GM12878 (cell line): ENCODE measurements around the gene LCA5. TPM values are rescaled to one million over a fixed set of nuclear protein-coding genes. Genes with fewer than 3 reads are reported as not detected.

Source experiments
- ATAC-seq: fragments of 200-7000 bp; cut with Tn5 transposase; 3 replicates; pipeline ENCODE4 v1.9.1; 2020; ENCODE audit warnings: mild to moderate bottlenecking, moderate library complexity
- BruUV-seq: library from RNA; stranded (reverse); fragments of 400-500 nt; replicated peaks from 2 replicates; lab custom pipeline; 2021; lab: Mats Ljungman, UMichigan
- CTCF ChIA-PET: fragments of 300-600 bp; sonication (Branson Sonifier 250); formaldehyde crosslinking; extraction: SDS; loops from one replicate; lab custom pipeline; 2021; ENCODE audit warnings: inconsistent platforms; lab: Yijun Ruan, JAX
- POLR2A ChIA-PET: fragments of 350-600 bp; formaldehyde crosslinking; extraction: SDS; loops from one replicate; lab custom pipeline; 2021; ENCODE audit warnings: inconsistent platforms; lab: Charles Lee
- RAD21 ChIA-PET: fragments of 300-600 bp; sonication (Branson Sonifier 250); formaldehyde crosslinking; loops from one replicate; lab custom pipeline; 2023; ENCODE audit warnings: antibody characterized with exemption; ENCODE audit not compliant: unreplicated experiment; lab: Charles Lee
- SMC1A ChIA-PET: fragments of 300-600 bp; sonication (Branson Sonifier 250); formaldehyde crosslinking; loops from one replicate; lab custom pipeline; 2023; ENCODE audit not compliant: unreplicated experiment, uncharacterized antibody; lab: Charles Lee
- DNase-seq: peaks from one replicate; pipeline ENCODE4 v3.0.0-alpha.2; 2011; ENCODE audit warnings: low read depth, low spot score
- FAIRE-seq: peaks from 3 replicates; lab custom pipeline; 2011; peaks lifted over from hg19 to GRCh38; lab: Jason Lieb, UNC
- H2AFZ ChIP-seq: 2 replicates; pipeline ENCODE4 v1.6.0; 2011; ENCODE audit warnings: low read depth, low read length, control low read depth; ENCODE audit not compliant: control insufficient read depth
- H3K27ac ChIP-seq: 2 replicates; pipeline ENCODE4 v1.5.1; 2011; ENCODE audit warnings: control low read depth; ENCODE audit not compliant: control insufficient read depth, insufficient read depth
- H3K27me3 ChIP-seq, 2 experiments: replicated peaks in 1 of 2; 2 replicates each; pipeline versions ENCODE4 v1.6.0 to v1.6.1; 2011; ENCODE audit warnings: low read length in 1 of 2; ENCODE audit not compliant: control insufficient read depth in 2 of 2, insufficient read depth in 2 of 2
- H3K36me3 ChIP-seq, 2 experiments: 2 replicates each; pipeline ENCODE4 v1.5.1; 2011; ENCODE audit warnings: low read length in 1 of 2; ENCODE audit not compliant: control insufficient read depth in 2 of 2, insufficient read depth in 2 of 2
- H3K4me1 ChIP-seq: 2 replicates; pipeline ENCODE4 v1.6.1; 2011; ENCODE audit warnings: mild to moderate bottlenecking, low read length, moderate library complexity, mixed read lengths; ENCODE audit not compliant: control insufficient read depth, insufficient read depth
- H3K4me2 ChIP-seq: 2 replicates; pipeline ENCODE4 v1.6.0; 2011; ENCODE audit warnings: control low read depth; ENCODE audit not compliant: control insufficient read depth, insufficient read depth
- H3K4me3 ChIP-seq: fragments of 200-600 bp; sonication (generic); 2 replicates; pipeline ENCODE4 v1.5.1; 2016
- H3K79me2 ChIP-seq: 2 replicates; pipeline ENCODE4 v1.6.0; 2011; ENCODE audit warnings: low read length; ENCODE audit not compliant: control insufficient read depth, insufficient read depth
- H3K9ac ChIP-seq: 2 replicates; pipeline ENCODE4 v1.8.0; 2011; ENCODE audit warnings: low read length, control low read depth, mixed read lengths; ENCODE audit not compliant: control insufficient read depth, insufficient read depth
- H3K9me3 ChIP-seq: replicated peaks from 3 replicates; pipeline ENCODE4 v1.5.1; 2011; ENCODE audit warnings: mild to moderate bottlenecking, low read length; ENCODE audit not compliant: control insufficient read depth, insufficient read depth
- H4K20me1 ChIP-seq: 2 replicates; pipeline ENCODE4 v1.6.0; 2011; ENCODE audit not compliant: control insufficient read depth, insufficient read depth
- CHD4 ChIP-seq: fragments of 200-600 bp; sonication (generic); IDR thresholded peaks from 2 replicates; pipeline ENCODE4 v1.6.1; 2016; ENCODE audit warnings: mild to moderate bottlenecking
- CUX1 ChIP-seq: IDR thresholded peaks from 2 replicates; pipeline ENCODE4 v1.6.1; 2012; ENCODE audit warnings: improper control_type of control experiment, low read depth, low read length; ENCODE audit not compliant: insufficient replicate concordance
- HDAC2 ChIP-seq: fragments of 200-600 bp; sonication (generic); IDR thresholded peaks from 2 replicates; pipeline ENCODE4 v1.6.1; 2017
- IKZF2 ChIP-seq, 2 experiments: fragments of 450-650 bp; IDR thresholded peaks; 2 replicates each; pipeline ENCODE4 v1.6.1; 2017; ENCODE audit warnings: mild to moderate bottlenecking in 2 of 2, moderate library complexity in 2 of 2
- KAT2A ChIP-seq: conservative IDR thresholded peaks from 2 replicates; pipeline ENCODE4 v1.6.1; 2011; ENCODE audit warnings: low read depth, low read length; ENCODE audit not compliant: control insufficient read depth
- MEF2A ChIP-seq: IDR thresholded peaks from 2 replicates; pipeline ENCODE4 v1.6.1; 2011; ENCODE audit warnings: low read depth, mild to moderate bottlenecking, low read length, moderate library complexity; ENCODE audit not compliant: insufficient read depth
- PAX5 ChIP-seq: IDR thresholded peaks from 2 replicates; pipeline ENCODE4 v1.6.1; 2011; ENCODE audit warnings: low read depth, low read length, borderline replicate concordance
- RCOR1 ChIP-seq: conservative IDR thresholded peaks from 2 replicates; pipeline ENCODE4 v1.6.1; 2012; ENCODE audit warnings: low read depth, low read length, improper control_type of control experiment
- RELA ChIP-seq: fragments of 450-650 bp; IDR thresholded peaks from 2 replicates; pipeline ENCODE4 v1.8.0; 2014; ENCODE audit warnings: borderline replicate concordance; ENCODE audit not compliant: partially characterized antibody
- SIN3A ChIP-seq: IDR thresholded peaks from 2 replicates; pipeline ENCODE4 v1.6.1; 2012; ENCODE audit warnings: low read depth, low read length, improper control_type of control experiment
- USF2 ChIP-seq: IDR thresholded peaks from 2 replicates; pipeline ENCODE4 v1.6.1; 2011; ENCODE audit warnings: low read depth, low read length, improper control_type of control experiment, borderline replicate concordance
- ZBTB33 ChIP-seq: fragments of 450-650 bp; IDR thresholded peaks from 2 replicates; pipeline ENCODE4 v1.6.1; 2017; ENCODE audit warnings: mild to moderate bottlenecking
- ZNF592 ChIP-seq: fragments of 450-650 bp; IDR thresholded peaks from 2 replicates; pipeline ENCODE4 v1.6.1; 2017; ENCODE audit warnings: mild to moderate bottlenecking, moderate library complexity
- WGBS: methylation state at CpG from one replicate; pipeline ENCODE4 v1.1.6; 2016; ENCODE audit warnings: low lambda C conversion rate; ENCODE audit not compliant: insufficient replicate concordance, insufficient coverage; ENCODE audit errors: missing lambda C conversion rate; 5-methylcytosine and 5-hydroxymethylcytosine counted together
- in situ Hi-C: fragments of 300-500 bp; cut with MboI; formaldehyde crosslinking; loops from 9 replicates; pipeline ENCODE4 v1.14.3; 2018; ENCODE audit warnings: mixed read lengths
- intact Hi-C: fragments of 100-400 bp; cut with micrococcal nuclease; formaldehyde crosslinking; loops from one replicate; pipeline ENCODE4 v1.14.2; 2022; ENCODE audit not compliant: unreplicated experiment
- polyA plus RNA-seq, 11 experiments: library from polyadenylated mRNA; depleted of rRNA in 4 of 11; unstranded in 6 of 11; stranded (reverse) in 5 of 11; fragments of >200 nt; fragmentation: Nextera tagmentation in 4 of 11; fragmentation: Illumina TruSeq in 1 of 11; extraction: Ambion mirVana in 4 of 11; extraction: Trizol in 1 of 11; gene quantifications; 1 replicate in 1 of 11; 2 replicates in 10 of 11; pipeline versions ENCODE4 v1.2.1 to v1.2.3, GENCODE V29; 2011 to 2016; ENCODE audit warnings: inconsistent platforms in 2 of 11, missing spikeins in 2 of 11, low read depth in 1 of 11
- total RNA-seq, 4 experiments: library from RNA; depleted of rRNA in 3 of 4; stranded (reverse); fragments of >200 nt in 3 of 4; fragmentation: Illumina TruSeq in 1 of 4; extraction: Trizol in 1 of 4; gene quantifications; 2 replicates each; pipeline versions ENCODE4 v1.2.1 to v1.2.3, GENCODE V29; 2013 to 2021

The LCA5 gene
- total and polyA plus RNA-seq, 10 of the 15 experiments (the other 5 are each of a cell fraction or from before 2014, with no cell fraction given) = 0.13 to 0.45 (median 0.27) TPM

- ChIA-PET CTCF (no interaction called here), SMC1A (interaction anchor here (1.1 to 1.4 kb wide), 2 partner anchors 9 to 17 kb away, joined by 3 to 4 read pairs; no protein-coding TSS in a partner anchor), RAD21 (no interaction called here), POLR2A (no interaction called here)
- no peaks in the 10 kb centered on the region for H3K36me3 ChIP-seq
- no peak for DNase-seq
- H2AFZ ChIP-seq = no peak overlapping the region
- no peaks in the 10 kb centered on the region for H3K27me3 ChIP-seq
- no peak for FAIRE-seq
- no peak overlapping the region for H3K9ac ChIP-seq
- BruUV-seq = no TSS peak
- no peaks in the 10 kb centered on the region for H3K79me2 ChIP-seq
- no peaks in the 10 kb centered on the region for H4K20me1 ChIP-seq
- intact Hi-C loops = no loop called here
- H3K4me2 ChIP-seq = no peak overlapping the region
- no peaks in the 10 kb centered on the region; the same call in 2 of the 3 replicates for H3K9me3 ChIP-seq
- no peak for ATAC-seq
- in situ Hi-C loops = no loop called here
- no peak overlapping the region for H3K27ac ChIP-seq
- no peaks in the 10 kb centered on the region for H3K4me1 ChIP-seq
- 6% methylated on average over 1 of the region's 1 CpG for WGBS
- no peak overlapping the region for H3K4me3 ChIP-seq
- no peak for TF ChIP-seq CUX1
- TF ChIP-seq PAX5 = no peak
- TF ChIP-seq HDAC2 = no peak
- no peak for TF ChIP-seq IKZF2 (IDR thresholded peaks at IDR 0.05)
- TF ChIP-seq MEF2A = no peak
- TF ChIP-seq ZBTB33 = no peak
- TF ChIP-seq USF2 = no peak
- TF ChIP-seq RELA = no peak
- TF ChIP-seq RCOR1 = no peak
- no peak for TF ChIP-seq ZNF592
- TF ChIP-seq SIN3A = no peak
- no peak for TF ChIP-seq KAT2A
- no peak for TF ChIP-seq CHD4
Observed at GRCh38 chr6:79440598-79440997, 96.6 kb downstream of the LCA5 start.
